ENCODE results near the gene GNG12. TPM values are rescaled to one million over a fixed set of nuclear protein-coding genes. Genes with fewer than 3 reads are reported as not detected.

Gene GNG12
- total RNA-seq, 1 experiment from 2014 or later, result 14.3 TPM

- Mint-ChIP-seq H3K4me3 (peak overlapping the region in 1 of 2 experiments; percentile 4; a peak in 2 of 5 replicates), H3K9me3 (no peaks in the 10 kb centered on the region; a peak in 1 of 5 replicates), H3K4me1 (peaks cover 26 to 30% of the 10 kb centered on the region in 2 experiments), H3K27me3 (ENCODE audit: low read depth) (no peaks in the 10 kb centered on the region), H3K36me3 (ENCODE audit: insufficient read depth in 1 of 3, low read depth in 3 of 3) (peaks cover 3 to 18% (median 11%) of the 10 kb centered on the region in 3 experiments), H3K27ac (peak overlapping the region in 2 of 3 experiments; percentile 12 to 14; a peak in 1 of 7 replicates)
- H3K14ac ChIP-seq (ENCODE audit: insufficient read depth, low read length), result no peak overlapping the region
- no peak overlapping the region for H2AFZ ChIP-seq (ENCODE audit: low read length)
- H3K18ac ChIP-seq (ENCODE audit: insufficient read length, low read depth, low read length), result no peak overlapping the region
- H3K9ac ChIP-seq (ENCODE audit: extremely low read depth, insufficient read length, low read length), result no peak overlapping the region
- no peaks in the 10 kb centered on the region for H3K79me2 ChIP-seq (ENCODE audit: insufficient read depth, low read length)
- H2BK12ac ChIP-seq (ENCODE audit: insufficient read length, low read depth, low read length), result no peak overlapping the region
- H3K4me2 ChIP-seq (ENCODE audit: insufficient read depth, insufficient read length, low read length), result no peak overlapping the region
- H3K4ac ChIP-seq (ENCODE audit: low read depth, low read length), result no peak overlapping the region
- no peak overlapping the region for H2BK5ac ChIP-seq (ENCODE audit: insufficient read length, low read length)
- H2BK15ac ChIP-seq (ENCODE audit: low read depth, low read length), result no peak overlapping the region
- H4K91ac ChIP-seq (ENCODE audit: insufficient read length, low read depth, low read length), result no peak overlapping the region
- H3K9me3 ChIP-seq (ENCODE audit: control insufficient read depth, low read depth, low read length), result no peaks in the 10 kb centered on the region
- H4K20me1 ChIP-seq (ENCODE audit: control insufficient read depth, insufficient read depth, insufficient read length), result no peaks in the 10 kb centered on the region
- no peak overlapping the region for H2BK20ac ChIP-seq (ENCODE audit: low read depth, low read length, poor library complexity, severe bottlenecking)
- no CpG with 5 or more reads among the region's 4 CpGs for WGBS (ENCODE audit: extremely low coverage, insufficient read length, low lambda C conversion rate)
- H4K8ac ChIP-seq (replicated peaks; ENCODE audit: insufficient read length, low read depth, low read length), result no peak overlapping the region
- H4K5ac ChIP-seq (ENCODE audit: insufficient read length, low read depth, low read length), result no peak overlapping the region
- no peak overlapping the region for H3T11ph ChIP-seq (ENCODE audit: low read length)
- H3K27ac ChIP-seq (ENCODE audit: insufficient read length, low read depth, low read length), result no peak overlapping the region
- peaks cover 6% of the 10 kb centered on the region; the same call in 1 of the 2 replicates for H3K4me1 ChIP-seq (ENCODE audit: insufficient read depth, low read length)
- DNase-seq, result no peak
- peaks cover 5% of the 10 kb centered on the region for H3K23me2 ChIP-seq (ENCODE audit: insufficient read length, low read depth, low read length, poor library complexity, severe bottlenecking)
- no peak overlapping the region for H2BK120ac ChIP-seq (ENCODE audit: low read depth, low read length, poor library complexity, severe bottlenecking)
- no peaks in the 10 kb centered on the region for H3K79me1 ChIP-seq (ENCODE audit: insufficient read depth, low read depth, low read length, poor library complexity, severe bottlenecking)
- no peaks in the 10 kb centered on the region for H3K27me3 ChIP-seq (ENCODE audit: insufficient read depth, low read length)
- TF ChIP-seq CTCF (conservative IDR thresholded peaks at IDR 0.05), result no peak
- no peak overlapping the region for H2AK5ac ChIP-seq (ENCODE audit: insufficient read length, low read length)
- no peak overlapping the region for H3K56ac ChIP-seq (ENCODE audit: insufficient read length, low read depth, low read length)
- no peak overlapping the region for H3K23ac ChIP-seq (ENCODE audit: insufficient read length, low read depth, low read length)
These were observed 145.6 kb downstream of the GNG12 start for GRCh38 chr1:67687649-67688048.

All from H9 (cell line).